SJCRH30 (cell line): ENCODE data around the gene GH2. TPM values are rescaled to one million over a fixed set of nuclear protein-coding genes. Genes with fewer than 3 reads are reported as not detected.
A peak's percentile ranks its signal among the peaks of the same experiment; 100 is the strongest.
"Not testable (repeated sequence)": the region's sequence is repeated elsewhere in the genome, so short reads cannot be mapped to it uniquely, and the experiment has no call there.

Experiments used
- DNase-seq, 2 experiments: peaks; one replicate each; pipeline ENCODE4 v3.0.0-alpha.2; 2015 to 2020
- H3K27ac ChIP-seq: fragments of 250-450 bp; sonication (Bioruptor Pico); 2 replicates; pipeline ENCODE4 v1.5.1; 2020; ENCODE audit warnings: mild to moderate bottlenecking, moderate library complexity
- H3K27me3 ChIP-seq: fragments of 250-450 bp; sonication (Bioruptor Pico); 2 replicates; pipeline ENCODE4 v1.5.1; 2020; ENCODE audit warnings: mild to moderate bottlenecking, moderate library complexity
- H3K36me3 ChIP-seq: fragments of 250-450 bp; sonication (Bioruptor Pico); 2 replicates; pipeline ENCODE4 v1.5.1; 2020; ENCODE audit warnings: mild to moderate bottlenecking, moderate library complexity
- H3K4me1 ChIP-seq: fragments of 250-450 bp; sonication (Bioruptor Pico); 2 replicates; pipeline ENCODE4 v1.5.1; 2020; ENCODE audit warnings: mild to moderate bottlenecking, moderate library complexity
- H3K4me3 ChIP-seq: fragments of 250-450 bp; sonication (Bioruptor Pico); 2 replicates; pipeline ENCODE4 v1.5.1; 2020; ENCODE audit warnings: mild to moderate bottlenecking, moderate library complexity
- H3K9me3 ChIP-seq: fragments of 250-450 bp; sonication (Bioruptor Pico); replicated peaks from 2 replicates; pipeline ENCODE4 v1.5.1; 2020; ENCODE audit warnings: mild to moderate bottlenecking, moderate library complexity
- total RNA-seq: library from RNA; depleted of rRNA; stranded (reverse); fragments of >200 nt; shearing (Covaris generic); gene quantifications from 2 replicates; pipeline ENCODE4 v1.2.3, GENCODE V29; 2014

GH2 gene
- total RNA-seq, 1 experiment from 2014 or later: not detected

GRCh38 chr17:63870292-63870665 is 11.5 kb downstream of the GH2 start:
- not testable (repeated sequence) for H3K36me3 ChIP-seq, H3K27ac ChIP-seq, H3K4me1 ChIP-seq, DNase-seq, H3K9me3 ChIP-seq, H3K27me3 ChIP-seq, H3K4me3 ChIP-seq

DNA sequence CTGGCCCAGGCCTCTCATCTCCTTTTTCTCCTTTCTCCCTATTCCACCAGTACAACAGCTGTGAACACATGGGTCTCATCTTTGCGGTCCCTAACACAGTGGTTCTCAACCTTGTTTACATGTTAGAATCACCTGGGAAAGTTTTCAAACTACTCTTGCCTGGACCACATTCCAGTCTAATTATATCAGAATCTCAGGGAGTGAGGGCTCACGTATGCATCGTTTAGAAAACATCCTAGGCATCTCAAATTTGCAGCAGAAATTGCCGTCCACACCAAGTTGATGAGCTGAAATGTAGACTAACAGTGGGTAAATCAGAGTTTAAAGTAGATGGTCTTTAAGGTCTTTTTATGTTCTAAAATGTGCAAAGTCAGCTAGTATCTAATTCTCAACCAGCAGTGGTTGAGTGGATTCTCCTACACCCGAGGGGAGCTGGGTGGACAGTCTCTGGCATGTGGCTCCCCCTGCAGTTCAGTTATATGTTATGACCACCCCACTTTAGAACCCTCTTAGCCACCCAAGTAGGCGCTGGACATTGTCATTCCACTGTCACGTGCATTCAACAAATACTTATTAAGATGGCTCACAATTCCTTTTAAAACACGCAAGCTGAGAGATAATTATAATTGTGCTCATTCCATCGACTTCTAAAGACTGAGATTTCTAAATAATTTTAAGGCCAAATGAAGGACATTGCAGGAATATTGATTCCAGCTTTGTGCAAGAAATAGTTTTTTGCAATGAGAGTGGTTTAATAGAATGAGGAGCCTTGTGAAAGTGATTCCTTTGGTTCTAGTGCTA is 12.1 kb downstream of the GH2 start:
- peak in 1 of 2 experiments; percentile 37 for DNase-seq
- not testable (repeated sequence) for H3K36me3 ChIP-seq, H3K27me3 ChIP-seq, H3K4me1 ChIP-seq, H3K4me3 ChIP-seq, H3K9me3 ChIP-seq, H3K27ac ChIP-seq

DNA sequence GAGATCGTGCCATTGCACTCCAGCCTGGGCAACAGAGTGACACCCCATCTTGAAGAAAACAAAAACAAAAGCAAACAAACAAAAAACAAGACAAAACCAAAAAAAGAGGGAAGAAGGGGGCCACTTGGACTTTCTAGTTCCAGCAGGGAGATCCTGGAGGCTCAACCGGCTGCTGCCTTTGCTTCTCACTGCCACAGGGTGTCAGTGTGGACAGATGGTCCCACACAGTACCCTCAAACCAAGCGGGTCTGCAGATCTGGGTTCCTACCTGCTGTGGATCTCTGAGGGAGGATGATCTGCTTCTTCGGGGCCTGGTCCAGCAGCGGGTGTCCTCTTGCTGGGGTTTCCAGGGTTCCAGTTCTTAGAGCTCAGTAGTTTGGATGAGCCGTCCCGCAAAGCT is 15.1 kb downstream of the GH2 start:
- not testable (repeated sequence) for H3K36me3 ChIP-seq, DNase-seq, H3K9me3 ChIP-seq, H3K27ac ChIP-seq, H3K4me3 ChIP-seq, H3K27me3 ChIP-seq, H3K4me1 ChIP-seq

DNA sequence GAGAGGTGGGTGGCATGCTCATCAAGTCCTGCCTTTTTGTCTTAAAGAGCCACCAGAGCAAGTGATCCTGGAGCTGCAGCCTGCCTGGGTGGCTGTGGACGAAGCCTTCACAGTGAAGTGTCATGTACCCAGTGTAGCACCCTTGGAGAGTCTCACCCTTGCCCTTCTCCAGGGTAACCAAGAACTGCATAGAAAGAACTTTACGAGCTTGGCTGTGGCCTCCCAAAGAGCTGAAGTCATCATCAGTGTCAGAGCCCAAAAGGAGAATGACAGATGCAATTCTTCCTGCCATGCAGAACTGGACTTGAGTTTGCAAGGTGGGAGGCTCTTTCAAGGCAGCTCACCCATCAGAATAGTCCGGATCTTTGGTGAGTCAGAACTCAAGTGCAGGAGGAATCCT is 22.5 kb downstream of the GH2 start:
- H3K4me1 ChIP-seq: no peaks in the 10 kb centered on the region
- DNase-seq: no peak
- H3K36me3 ChIP-seq: no peaks in the 10 kb centered on the region
- H3K27me3 ChIP-seq: no peaks in the 10 kb centered on the region
- no peak overlapping the region for H3K27ac ChIP-seq
- no peak overlapping the region for H3K4me3 ChIP-seq
- no peaks in the 10 kb centered on the region for H3K9me3 ChIP-seq

DNA sequence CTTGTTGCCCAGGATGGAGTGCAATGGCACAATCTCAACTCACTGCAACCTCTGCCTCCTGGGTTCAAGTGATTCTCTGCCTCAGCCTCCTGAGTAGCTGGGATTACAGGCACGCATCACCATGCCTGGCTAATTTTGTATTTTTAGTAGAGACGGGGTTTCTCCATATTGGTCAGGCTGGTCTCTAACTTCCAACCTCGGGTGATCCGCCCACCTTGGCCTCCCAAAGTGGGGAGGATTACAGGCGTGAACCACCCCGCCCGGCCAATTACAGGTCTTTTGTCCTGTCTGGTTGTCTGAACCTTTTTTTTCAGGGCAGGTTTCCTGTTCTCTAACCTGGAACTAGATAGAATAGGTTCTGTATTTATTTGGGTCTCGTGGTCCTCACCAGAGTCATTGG is 25.3 kb downstream of the GH2 start:
- H3K4me3 ChIP-seq, H3K36me3 ChIP-seq, H3K27me3 ChIP-seq, H3K27ac ChIP-seq, H3K9me3 ChIP-seq, H3K4me1 ChIP-seq, DNase-seq: not testable (repeated sequence)

GRCh38 chr17:63855185-63855584 is 26.6 kb downstream of the GH2 start:
- Histone ChIP-seq H3K27me3 (no peaks in the 10 kb centered on the region; the same call in 1 of the 2 replicates), H3K9me3 (no peaks in the 10 kb centered on the region), H3K4me3 (no peak overlapping the region), H3K36me3 (no peaks in the 10 kb centered on the region), H3K4me1 (no peaks in the 10 kb centered on the region; the same call in 1 of the 2 replicates), H3K27ac (no peak overlapping the region)
- DNase-seq: no peak

DNA sequence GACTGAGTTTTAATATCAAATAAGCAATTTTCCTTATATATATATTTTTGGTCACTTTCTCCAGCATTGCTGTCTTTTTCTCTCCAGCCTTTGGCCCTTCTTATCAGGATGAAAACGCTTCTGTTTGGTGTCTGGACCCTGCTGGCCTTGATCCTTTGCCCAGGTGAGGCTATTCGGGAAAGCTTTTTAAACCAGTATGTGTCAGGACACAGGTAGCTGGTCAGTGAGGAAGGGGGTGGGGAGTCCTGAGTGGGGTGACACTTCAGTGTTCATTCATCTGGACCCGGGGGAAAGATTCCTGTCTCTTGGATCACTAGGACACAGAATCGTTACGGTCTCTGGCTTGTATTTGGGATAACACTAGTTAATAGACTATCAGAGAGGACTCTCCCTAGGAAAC is 27.0 kb downstream of the GH2 start:
- Histone ChIP-seq H3K36me3 (no peaks in the 10 kb centered on the region), H3K4me3 (no peak overlapping the region), H3K27me3 (no peaks in the 10 kb centered on the region; the same call in 1 of the 2 replicates), H3K4me1 (no peaks in the 10 kb centered on the region; the same call in 1 of the 2 replicates), H3K9me3 (no peaks in the 10 kb centered on the region), H3K27ac (no peak overlapping the region)
- no peak for DNase-seq

DNA sequence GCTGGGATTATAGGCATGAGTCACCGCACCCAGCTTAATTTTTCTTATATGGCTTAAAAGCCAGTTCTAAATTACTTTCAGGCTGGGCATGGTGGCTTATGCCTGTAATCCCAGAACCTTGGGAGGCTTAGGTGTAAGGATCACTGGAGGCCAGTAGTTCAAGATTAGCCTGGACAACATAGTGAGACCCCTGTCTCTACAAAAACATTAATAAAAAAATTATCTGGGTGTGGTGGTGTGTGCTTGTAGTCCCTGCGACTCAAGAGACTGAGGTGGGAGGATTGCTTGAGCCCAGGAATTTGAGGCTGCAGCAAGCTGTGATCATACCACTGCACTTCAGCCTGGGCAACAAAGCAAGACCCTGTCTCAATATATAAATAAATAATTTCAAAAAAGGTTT is 28.5 kb downstream of the GH2 start:
- Histone ChIP-seq H3K9me3 (no peaks in the 10 kb centered on the region), H3K4me3 (no peak overlapping the region), H3K4me1 (no peaks in the 10 kb centered on the region; the same call in 1 of the 2 replicates), H3K27ac (no peak overlapping the region), H3K27me3 (no peaks in the 10 kb centered on the region; the same call in 1 of the 2 replicates), H3K36me3 (no peaks in the 10 kb centered on the region)
- no peak for DNase-seq

DNA sequence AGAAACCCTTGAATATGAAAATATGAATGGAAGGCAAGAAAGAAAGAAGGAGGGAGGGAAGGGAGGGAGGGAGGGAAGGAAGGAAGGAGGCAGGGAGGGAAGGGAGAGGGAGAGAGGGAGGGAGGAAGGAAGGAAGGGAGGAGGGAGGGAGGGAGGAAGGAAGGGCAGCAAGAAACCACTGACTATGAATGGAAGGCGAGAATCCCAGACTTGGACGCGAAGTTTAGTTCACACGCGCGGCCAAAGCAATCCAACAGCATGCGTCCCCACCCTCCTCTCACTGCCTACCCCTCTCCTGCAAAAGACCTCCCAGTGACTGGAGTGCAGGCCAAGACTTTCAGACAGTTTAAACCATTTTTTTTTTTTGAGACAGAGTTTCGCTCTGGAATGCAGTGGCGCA is 31.3 kb downstream of the GH2 start:
- Histone ChIP-seq H3K36me3 (no peaks in the 10 kb centered on the region), H3K27me3 (no peaks in the 10 kb centered on the region; the same call in 1 of the 2 replicates), H3K27ac (no peak overlapping the region), H3K4me3 (no peak overlapping the region), H3K4me1 (no peaks in the 10 kb centered on the region; the same call in 1 of the 2 replicates), H3K9me3 (no peaks in the 10 kb centered on the region)
- no peak for DNase-seq

- Histone ChIP-seq H3K4me1 (no peaks in the 10 kb centered on the region; the same call in 1 of the 2 replicates), H3K9me3 (no peaks in the 10 kb centered on the region), H3K27me3 (no peaks in the 10 kb centered on the region; the same call in 1 of the 2 replicates), H3K4me3 (no peak overlapping the region), H3K27ac (no peak overlapping the region), H3K36me3 (no peaks in the 10 kb centered on the region)
- no peak for DNase-seq
These were observed 32.7 kb downstream of the GH2 start for GRCh38 chr17:63848834-63849689.

DNA sequence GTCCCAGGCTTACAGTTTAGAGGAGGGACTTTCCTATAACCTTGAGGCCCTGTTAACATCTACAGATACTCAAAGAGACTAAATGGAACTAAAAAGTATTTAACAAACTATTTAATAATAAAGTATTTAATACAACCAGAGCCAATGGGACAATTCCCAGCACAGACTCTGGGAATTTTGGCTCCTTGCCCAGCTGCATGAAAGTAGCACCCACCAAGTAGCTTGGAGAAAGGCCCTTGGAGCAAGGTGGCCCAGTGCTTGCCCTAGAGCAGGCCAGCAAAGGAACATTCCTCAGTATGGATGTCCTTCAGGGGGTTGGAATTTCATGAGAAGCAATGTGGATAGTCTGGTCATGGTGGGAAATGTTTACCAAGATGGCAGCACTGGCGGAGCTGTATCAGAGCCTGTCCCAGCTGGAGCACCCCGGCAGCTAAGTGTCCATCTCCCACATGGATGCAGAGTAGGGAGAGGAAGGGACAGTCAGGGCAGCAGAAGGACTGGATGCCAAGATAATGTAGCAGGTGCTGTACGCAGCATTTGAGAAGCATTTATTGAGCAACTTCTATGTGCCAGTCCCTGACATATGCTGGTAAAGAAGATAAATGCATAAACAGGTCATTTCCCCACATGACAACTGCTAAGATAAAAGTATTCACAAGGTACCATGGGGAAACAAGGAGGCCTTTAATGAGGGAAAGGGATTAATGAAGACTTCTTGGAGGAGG is 34.1 kb downstream of the GH2 start:
- no peaks in the 10 kb centered on the region for H3K36me3 ChIP-seq
- H3K9me3 ChIP-seq: no peaks in the 10 kb centered on the region
- DNase-seq: no peak
- no peaks in the 10 kb centered on the region for H3K27me3 ChIP-seq
- H3K4me1 ChIP-seq: peaks cover 3% of the 10 kb centered on the region; the same call in 1 of the 2 replicates
- no peak overlapping the region for H3K27ac ChIP-seq
- no peak overlapping the region for H3K4me3 ChIP-seq

GRCh38 chr17:63845509-63845908 is 36.2 kb downstream of the GH2 start:
- Histone ChIP-seq H3K36me3 (no peaks in the 10 kb centered on the region), H3K4me1 (peaks cover 11% of the 10 kb centered on the region; the same call in 1 of the 2 replicates)
- no peak for DNase-seq

DNA sequence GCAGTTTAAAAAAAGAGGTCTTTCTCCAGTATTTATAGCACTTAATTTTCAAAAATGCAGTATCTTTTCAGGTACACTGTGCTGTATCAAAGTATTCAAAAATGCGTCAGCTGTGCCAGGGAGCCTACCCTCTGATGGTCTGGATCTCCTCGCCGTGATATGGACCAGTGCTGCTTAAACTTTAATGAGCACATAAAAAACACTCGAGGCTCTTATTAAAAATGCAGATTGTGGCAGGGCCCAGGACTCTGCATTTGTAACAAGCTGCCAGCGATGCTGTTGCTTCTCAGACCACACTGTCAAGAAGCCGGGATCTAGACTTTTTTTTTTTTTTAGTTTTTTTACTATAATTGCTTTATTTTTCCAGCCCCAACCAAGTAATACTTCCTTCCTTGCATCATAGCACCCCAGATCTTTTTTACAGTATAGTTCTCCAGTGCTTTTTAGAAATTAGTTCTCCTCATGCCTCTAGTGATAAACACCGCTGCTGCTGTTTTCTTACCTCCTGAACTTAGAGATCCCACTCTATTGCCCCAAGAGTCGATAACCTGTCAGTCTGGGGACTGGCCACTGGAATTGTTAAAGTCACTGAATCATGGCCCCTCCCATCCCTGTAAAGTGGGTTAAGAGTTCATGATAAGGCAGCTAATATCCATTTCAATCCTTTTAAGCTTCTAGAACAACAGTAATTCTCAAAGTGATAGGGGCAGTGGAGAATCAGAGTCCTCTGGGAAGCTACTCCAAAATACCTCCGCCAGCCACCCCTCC is 37.6 kb downstream of the GH2 start:
- no peak for DNase-seq
- Histone ChIP-seq H3K4me3 (peak overlapping the region; percentile 83), H3K27ac (no peak overlapping the region), H3K27me3 (no peaks in the 10 kb centered on the region), H3K36me3 (no peaks in the 10 kb centered on the region), H3K9me3 (no peaks in the 10 kb centered on the region), H3K4me1 (peaks cover 11% of the 10 kb centered on the region; the same call in 1 of the 2 replicates)

More at GRCh38 chr17:63845509-63845908, 36.2 kb downstream of the GH2 start:
- Histone ChIP-seq H3K9me3 (no peaks in the 10 kb centered on the region), H3K27ac (no peak overlapping the region), H3K4me3 (no peak overlapping the region), H3K27me3 (no peaks in the 10 kb centered on the region)

DNA sequence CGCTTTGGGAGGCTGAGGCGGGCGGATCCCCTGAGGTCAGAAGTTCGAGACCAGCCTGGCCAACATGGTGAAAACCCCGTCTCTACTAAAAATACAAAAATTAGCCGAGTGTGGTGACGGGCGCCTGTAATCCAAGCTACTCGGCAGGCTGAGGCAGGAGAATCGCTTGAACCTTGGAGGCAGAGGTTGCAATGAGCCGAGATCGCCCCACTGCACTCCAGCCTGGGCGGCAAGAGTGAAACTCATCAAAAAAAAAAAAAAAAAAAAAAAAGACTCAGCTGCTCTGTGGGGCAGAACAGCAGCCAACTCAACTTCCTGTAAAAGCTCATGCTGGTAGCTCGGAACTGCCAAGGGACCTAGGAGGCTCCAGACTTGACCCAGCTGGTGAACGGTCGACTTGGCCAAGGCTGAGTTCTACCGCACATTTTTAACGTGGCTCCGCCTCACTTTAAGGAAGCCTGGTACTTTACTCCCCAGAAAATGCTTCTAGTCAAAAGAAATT is 38.3 kb downstream of the GH2 start:
- peak overlapping the region; percentile 25; the same call in 1 of the 2 replicates for H3K27ac ChIP-seq
- H3K36me3 ChIP-seq, H3K27me3 ChIP-seq, H3K9me3 ChIP-seq: not testable (repeated sequence)
- peak overlapping the region; percentile 83 for H3K4me3 ChIP-seq
- H3K4me1 ChIP-seq: peaks cover 11% of the 10 kb centered on the region; the same call in 1 of the 2 replicates
- peak; percentile 25 to 43 for DNase-seq
